GM12864 (cell line): ENCODE measurements around the gene THPO.

Source experiments
- DNase-seq: peaks from one replicate; pipeline ENCODE4 v3.0.0-alpha.2; 2011; ENCODE audit warnings: low read depth
- H3K4me3 ChIP-seq: 2 replicates; pipeline ENCODE4 v1.5.1; 2011; ENCODE audit warnings: mild to moderate bottlenecking, low read depth, low read length, control low read depth
- CTCF ChIP-seq: IDR thresholded peaks from 2 replicates; pipeline ENCODE4 v1.5.1; 2011; ENCODE audit warnings: low read depth, mild to moderate bottlenecking, moderate library complexity, low read length, control low read depth, inconsistent platforms; ENCODE audit errors: missing control alignments

Gene THPO

DNA sequence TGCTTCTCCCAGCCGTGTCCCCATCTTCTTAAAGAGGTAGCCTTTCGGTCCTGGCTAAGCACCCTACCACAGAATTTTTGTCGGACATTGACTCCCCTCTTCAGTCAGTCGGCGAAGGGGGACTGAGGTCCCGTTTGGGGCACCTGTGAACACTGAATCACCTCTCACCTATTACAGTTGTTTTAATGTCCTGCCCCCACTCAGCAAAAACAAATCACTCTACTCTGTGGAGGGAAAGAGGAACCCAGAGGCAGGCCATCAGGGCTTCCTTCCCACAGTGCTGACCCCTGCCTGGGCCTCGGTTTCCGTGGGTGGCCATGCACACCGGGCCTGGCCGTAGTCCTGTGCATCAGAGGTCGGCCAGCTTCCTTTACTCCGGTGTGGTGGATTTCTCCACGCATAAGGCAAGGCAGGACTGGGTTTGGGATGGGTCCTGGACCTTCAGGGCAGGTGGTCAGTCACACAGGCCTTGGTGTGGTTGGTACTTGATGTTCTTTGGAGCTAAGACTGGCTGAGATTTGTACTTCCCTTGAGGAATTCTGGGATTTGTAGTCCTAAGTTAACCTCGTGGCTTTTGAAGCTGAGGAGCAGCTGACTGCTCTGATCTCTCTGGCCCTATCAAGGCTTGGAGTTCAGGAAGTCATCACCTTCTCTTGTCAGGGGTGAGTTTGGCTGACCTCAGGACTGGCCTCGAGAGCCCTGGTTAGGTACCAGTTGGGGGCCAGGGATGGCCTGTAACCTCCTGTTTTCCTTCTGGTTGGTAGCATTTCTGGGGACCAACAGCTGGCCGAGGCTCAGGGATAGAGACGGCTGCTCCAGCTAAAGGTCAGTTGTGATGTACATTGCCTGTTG, 41.2 kb downstream of the THPO start:
- DNase-seq = no peak
- no peak for TF ChIP-seq CTCF
- H3K4me3 ChIP-seq = peak overlapping the region; percentile 62

- peak overlapping the region; percentile 62 for H3K4me3 ChIP-seq
- DNase-seq = no peak
- TF ChIP-seq CTCF = no peak
Measured at GRCh38 chr3:184335661-184336546, 42.1 kb downstream of the THPO start.

- DNase-seq = no peak
- TF ChIP-seq CTCF = no peak
- peak overlapping the region; percentile 62 for H3K4me3 ChIP-seq
Measured at GRCh38 chr3:184335291-184335660, 42.7 kb downstream of the THPO start.

- no peak for TF ChIP-seq CTCF
- no peak for DNase-seq
Measured at GRCh38 chr3:184334470-184335158, 43.4 kb downstream of the THPO start.

DNA sequence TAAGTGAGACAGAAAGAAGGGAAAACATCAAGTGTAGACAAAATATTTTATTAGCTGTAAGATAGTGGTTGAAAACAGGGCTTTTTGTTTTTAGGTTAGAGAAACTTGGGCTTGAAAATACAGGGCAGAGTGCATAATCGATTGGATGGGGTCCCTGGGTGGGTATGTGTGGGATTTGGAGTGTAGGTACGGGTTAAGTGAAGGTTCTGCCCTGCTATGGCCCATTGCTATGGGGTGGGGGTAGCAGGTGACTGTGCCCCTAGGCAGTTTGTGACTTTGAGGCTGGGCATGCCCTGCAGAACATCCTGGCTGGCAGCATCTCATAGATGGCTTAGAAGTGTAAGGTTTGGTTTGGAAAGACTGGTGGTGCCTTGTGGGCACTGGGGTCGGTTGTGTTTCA, 44.3 kb downstream of the THPO start:
- no peak for TF ChIP-seq CTCF
- no peak overlapping the region for H3K4me3 ChIP-seq
- no peak for DNase-seq

More at GRCh38 chr3:184334470-184335158, 43.4 kb downstream of the THPO start:
- no peak overlapping the region for H3K4me3 ChIP-seq

DNA sequence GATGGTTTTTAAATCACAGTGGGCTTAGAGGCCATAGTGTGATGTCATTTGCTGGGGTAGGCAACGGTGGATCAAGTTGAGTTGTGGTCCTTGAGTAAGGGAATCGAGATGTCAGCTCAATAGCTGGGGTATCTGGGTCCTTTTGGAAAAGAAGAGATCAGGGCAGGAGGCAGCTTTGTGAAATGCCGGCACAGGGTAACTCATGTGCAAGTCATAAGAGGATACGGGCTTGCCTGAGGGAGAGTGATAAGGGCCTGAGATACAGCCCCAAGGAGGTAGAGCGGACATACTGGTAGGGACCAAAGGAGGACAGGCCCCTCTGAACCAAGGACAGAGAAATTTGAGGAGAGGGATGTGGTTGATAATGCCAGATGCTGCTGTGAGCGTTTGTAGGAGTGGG, 44.8 kb downstream of the THPO start:
- no peak overlapping the region for H3K4me3 ChIP-seq
- no peak for DNase-seq
- TF ChIP-seq CTCF = no peak
